Memory B cell (primary cell): ENCODE data around the gene SUDS3.
"Not testable (repeated sequence)": the region's sequence is repeated elsewhere in the genome, so short reads cannot be mapped to it uniquely, and the experiment has no call there.

Source experiments
- ATAC-seq: fragments of 150-1000 bp; cut with Tn5 transposase; 2 replicates; pipeline ENCODE4 v1.10.0; 2021; ENCODE audit warnings: low read depth, mild to moderate bottlenecking, moderate library complexity
- DNase-seq, 2 donors: peaks; one replicate each; pipeline ENCODE4 v3.0.0; 2022; ENCODE audit warnings: low spot score in 2 of 2
- H3K27ac Mint-ChIP-seq: one replicate; pipeline ENCODE4 v1.8.0; 2022; ENCODE audit warnings: mild to moderate bottlenecking, moderate library complexity, mixed read lengths
- H3K27me3 Mint-ChIP-seq: one replicate; pipeline ENCODE4 v1.8.0; 2022; ENCODE audit warnings: mixed read lengths
- H3K36me3 Mint-ChIP-seq: one replicate; pipeline ENCODE4 v1.8.0; 2022; ENCODE audit warnings: mild to moderate bottlenecking, mixed read lengths
- H3K4me1 Mint-ChIP-seq: one replicate; pipeline ENCODE4 v1.8.0; 2022; ENCODE audit warnings: mixed read lengths
- H3K4me3 Mint-ChIP-seq: one replicate; pipeline ENCODE4 v1.8.0; 2022; ENCODE audit warnings: mild to moderate bottlenecking, moderate library complexity, mixed read lengths
- H3K9me3 Mint-ChIP-seq: one replicate; pipeline ENCODE4 v1.8.0; 2022; ENCODE audit warnings: mixed read lengths

Gene SUDS3

DNA sequence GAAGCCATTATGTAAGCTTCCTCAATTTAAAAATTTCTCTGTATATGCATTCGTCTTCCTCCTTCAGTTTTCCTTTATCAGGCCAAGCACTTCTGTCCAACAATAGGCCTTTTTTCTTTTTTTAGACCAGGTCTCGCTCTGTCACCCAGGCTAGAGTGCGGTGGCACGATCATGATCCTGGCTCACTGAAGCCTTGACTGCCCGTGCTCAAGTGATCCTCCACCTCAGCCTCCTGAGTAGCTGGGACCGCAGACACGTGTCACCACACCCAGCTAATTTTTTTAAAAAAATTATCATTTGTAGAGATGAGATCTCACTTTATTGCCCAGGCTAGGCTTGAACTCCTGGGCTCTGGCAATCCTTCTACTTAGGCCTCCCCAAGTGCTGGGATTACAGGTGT is 29.5 kb upstream of the SUDS3 start:
- ATAC-seq = peak; percentile 95
- Mint-ChIP-seq H3K9me3 (no peaks in the 10 kb centered on the region), H3K27ac (peak overlapping the region; percentile 61), H3K27me3 (no peaks in the 10 kb centered on the region), H3K4me1 (peaks cover 24% of the 10 kb centered on the region), H3K36me3 (peaks cover 4% of the 10 kb centered on the region), H3K4me3 (peak overlapping the region; percentile 33)
- peak in 1 of 2 donors; percentile 10 for DNase-seq

DNA sequence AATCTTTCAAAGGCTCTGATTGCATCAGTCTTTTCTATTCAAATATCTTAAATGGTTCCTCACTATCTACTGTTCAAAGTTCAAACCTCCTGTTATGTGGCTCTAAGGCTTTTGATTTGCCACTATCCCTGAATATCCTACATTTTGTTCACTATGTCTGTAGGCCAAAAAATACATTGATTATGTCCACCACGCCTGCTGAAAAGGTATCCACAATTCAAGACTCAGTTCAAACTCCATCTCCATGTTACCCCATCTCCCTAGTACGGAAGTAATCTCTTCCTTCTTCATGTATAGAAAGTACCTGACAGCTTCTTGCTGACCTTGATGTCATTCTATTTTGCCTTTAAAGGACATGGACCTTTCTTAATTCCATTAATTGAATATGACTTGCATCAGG is 28.4 kb upstream of the SUDS3 start:
- H3K36me3 Mint-ChIP-seq = peaks cover 4% of the 10 kb centered on the region
- ATAC-seq = no peak
- H3K4me1 Mint-ChIP-seq = peaks cover 24% of the 10 kb centered on the region
- H3K27ac Mint-ChIP-seq = peak overlapping the region; percentile 61
- H3K27me3 Mint-ChIP-seq = no peaks in the 10 kb centered on the region
- no peak for DNase-seq
- no peaks in the 10 kb centered on the region for H3K9me3 Mint-ChIP-seq
- H3K4me3 Mint-ChIP-seq = peak overlapping the region; percentile 3

DNA sequence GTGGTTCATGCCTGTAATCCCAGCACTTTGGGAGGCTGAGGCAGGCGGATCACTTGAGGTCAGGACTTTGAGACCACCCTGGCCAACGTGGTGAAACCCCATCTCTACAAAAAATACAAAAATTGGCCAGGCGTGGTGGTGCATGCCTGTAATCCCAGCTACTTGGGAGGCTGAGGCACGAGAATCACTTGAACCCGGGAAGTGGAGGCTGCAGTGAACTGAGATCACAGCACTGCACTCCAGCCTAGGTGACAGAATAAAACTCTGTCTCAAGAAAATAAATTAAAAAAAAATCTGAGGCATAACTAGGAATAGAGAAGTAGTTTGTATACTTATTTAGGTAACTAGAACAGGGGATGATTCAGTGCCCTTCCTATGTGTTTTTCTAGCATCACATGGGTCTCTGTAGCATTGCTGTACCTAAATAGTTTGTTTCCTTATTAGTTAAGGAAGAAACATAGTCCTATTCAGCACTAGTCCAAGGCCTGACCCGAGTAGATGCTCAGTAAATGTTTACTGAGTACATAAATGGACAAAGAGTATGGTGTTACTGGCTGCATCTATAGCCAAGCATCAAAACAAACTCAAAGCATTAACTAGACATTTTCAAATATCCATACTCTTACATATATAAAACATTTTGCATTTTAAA is 25.3 kb upstream of the SUDS3 start:
- Mint-ChIP-seq H3K9me3 (no peaks in the 10 kb centered on the region), H3K27me3 (no peaks in the 10 kb centered on the region), H3K36me3 (peaks cover 18% of the 10 kb centered on the region), H3K27ac (no peak overlapping the region), H3K4me1 (peaks cover 28% of the 10 kb centered on the region), H3K4me3 (no peak overlapping the region)
- no peak for DNase-seq
- no peak for ATAC-seq

DNA sequence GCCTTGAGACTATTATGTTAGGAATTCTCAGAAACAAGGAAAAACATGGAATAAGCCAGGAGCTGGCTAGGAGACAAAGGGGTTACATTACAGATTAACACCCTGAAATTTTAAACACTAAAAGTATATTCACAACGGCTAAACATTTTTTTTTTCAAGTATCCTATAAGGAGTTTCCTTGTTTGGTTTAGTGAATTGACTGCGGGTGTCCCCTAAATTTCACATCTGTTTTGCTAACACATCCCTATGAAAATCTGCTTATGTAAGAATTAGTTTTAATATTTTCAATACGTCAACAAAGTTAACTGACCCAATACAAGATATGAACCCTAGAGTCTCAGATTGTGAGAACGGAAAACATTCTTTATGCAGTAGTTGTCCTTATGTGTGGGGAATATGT is 22.6 kb upstream of the SUDS3 start:
- Mint-ChIP-seq H3K27me3 (no peaks in the 10 kb centered on the region), H3K27ac (no peak overlapping the region), H3K4me1 (peaks cover 22% of the 10 kb centered on the region), H3K9me3 (no peaks in the 10 kb centered on the region), H3K4me3 (no peak overlapping the region), H3K36me3 (peaks cover 16% of the 10 kb centered on the region)
- no peak for DNase-seq
- ATAC-seq = no peak

DNA sequence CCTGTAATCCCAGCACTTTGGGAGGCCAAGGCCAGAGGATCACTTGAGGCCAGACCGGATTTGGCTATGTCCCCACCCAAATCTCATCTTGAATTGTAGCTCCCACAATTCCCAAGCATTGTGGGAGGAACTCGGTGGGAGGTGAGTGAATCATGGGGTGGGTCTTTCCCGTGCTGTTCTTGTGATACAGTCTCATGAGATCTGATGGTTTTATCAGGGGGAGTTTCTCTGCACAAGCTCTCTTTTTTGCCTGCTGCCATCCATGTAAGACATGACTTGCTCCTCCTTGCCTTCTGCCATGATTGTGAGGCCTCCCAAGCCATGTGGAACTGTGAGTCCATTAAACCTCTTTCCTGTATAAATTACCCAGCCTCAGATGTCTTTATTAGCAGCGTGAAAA is 21.9 kb upstream of the SUDS3 start:
- H3K27me3 Mint-ChIP-seq, H3K4me3 Mint-ChIP-seq, H3K27ac Mint-ChIP-seq, ATAC-seq, H3K9me3 Mint-ChIP-seq, DNase-seq: not testable (repeated sequence)
- Mint-ChIP-seq H3K4me1 (peaks cover 25% of the 10 kb centered on the region), H3K36me3 (peaks cover 13% of the 10 kb centered on the region)

DNA sequence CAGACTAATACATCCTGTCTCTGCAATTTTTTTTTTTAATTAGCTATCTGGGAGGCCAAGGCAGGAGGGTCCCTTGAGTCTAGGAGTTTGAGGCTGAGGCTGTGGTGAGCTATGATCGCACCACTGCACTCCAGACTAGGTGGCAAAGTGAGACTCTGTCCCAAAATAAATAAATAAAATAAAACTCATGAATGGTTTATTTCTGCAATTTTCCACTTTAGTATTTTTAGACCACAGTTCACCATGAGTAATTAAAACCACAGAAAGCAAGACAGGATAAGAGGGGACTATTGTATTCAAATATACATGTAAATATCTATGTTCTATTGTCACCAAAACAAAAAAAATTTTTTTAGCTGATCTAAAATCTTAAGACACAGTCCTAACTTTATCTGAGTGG is 21.5 kb upstream of the SUDS3 start:
- Mint-ChIP-seq H3K4me1 (peaks cover 29% of the 10 kb centered on the region), H3K9me3 (no peaks in the 10 kb centered on the region), H3K27ac (no peak overlapping the region), H3K4me3 (no peak overlapping the region), H3K36me3 (peaks cover 13% of the 10 kb centered on the region), H3K27me3 (no peaks in the 10 kb centered on the region)
- DNase-seq = no peak
- ATAC-seq = no peak

DNA sequence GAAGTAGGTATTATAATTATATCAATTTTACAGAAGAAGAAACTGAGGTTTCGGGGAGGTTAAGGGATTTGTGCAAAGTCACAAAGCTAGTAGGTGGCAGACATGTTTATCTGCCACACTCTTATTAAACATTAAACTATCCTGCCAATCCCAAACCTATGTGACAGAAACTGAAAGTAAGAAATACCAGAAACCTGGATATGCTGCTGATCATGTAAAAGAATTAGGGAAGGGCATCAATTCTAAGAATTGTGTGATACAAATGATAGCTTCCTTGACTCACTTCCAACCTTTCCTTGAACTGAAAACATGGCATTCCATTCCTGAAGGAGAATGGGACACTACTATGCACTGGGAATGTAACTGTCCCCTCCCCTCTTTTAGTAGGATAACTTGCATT is 20.5 kb upstream of the SUDS3 start:
- H3K4me1 Mint-ChIP-seq = peaks cover 29% of the 10 kb centered on the region
- H3K4me3 Mint-ChIP-seq = peak overlapping the region; percentile 29
- no peaks in the 10 kb centered on the region for H3K9me3 Mint-ChIP-seq
- H3K36me3 Mint-ChIP-seq = peaks cover 13% of the 10 kb centered on the region
- no peak for DNase-seq
- ATAC-seq = no peak
- H3K27ac Mint-ChIP-seq = peak overlapping the region; percentile 70
- H3K27me3 Mint-ChIP-seq = no peaks in the 10 kb centered on the region

DNA sequence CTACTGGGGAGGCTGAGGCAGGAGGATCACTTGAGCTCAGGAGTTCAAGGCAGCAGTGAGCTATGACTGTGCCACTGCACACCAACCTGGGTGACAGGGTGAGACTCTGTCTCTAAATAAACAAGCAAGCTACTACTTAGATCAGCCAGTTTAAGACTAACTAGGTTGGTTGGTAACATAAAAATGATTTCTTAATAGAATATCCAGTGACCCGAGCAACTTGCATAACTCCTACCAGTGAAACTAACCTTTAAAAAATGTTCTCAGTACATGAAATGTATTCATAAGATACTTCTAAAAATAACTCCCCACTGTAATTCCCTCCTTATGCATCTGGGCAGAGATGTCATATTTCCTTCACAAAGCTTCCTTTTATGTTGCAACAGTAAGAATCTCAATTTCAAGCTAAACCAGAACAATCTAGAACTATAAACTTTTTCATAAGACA is 19.5 kb upstream of the SUDS3 start:
- no peak for ATAC-seq
- DNase-seq = no peak
- Mint-ChIP-seq H3K4me1 (peaks cover 29% of the 10 kb centered on the region), H3K4me3 (peak overlapping the region; percentile 12), H3K27me3 (no peaks in the 10 kb centered on the region), H3K36me3 (peaks cover 13% of the 10 kb centered on the region), H3K9me3 (no peaks in the 10 kb centered on the region), H3K27ac (peak overlapping the region; percentile 94)

DNA sequence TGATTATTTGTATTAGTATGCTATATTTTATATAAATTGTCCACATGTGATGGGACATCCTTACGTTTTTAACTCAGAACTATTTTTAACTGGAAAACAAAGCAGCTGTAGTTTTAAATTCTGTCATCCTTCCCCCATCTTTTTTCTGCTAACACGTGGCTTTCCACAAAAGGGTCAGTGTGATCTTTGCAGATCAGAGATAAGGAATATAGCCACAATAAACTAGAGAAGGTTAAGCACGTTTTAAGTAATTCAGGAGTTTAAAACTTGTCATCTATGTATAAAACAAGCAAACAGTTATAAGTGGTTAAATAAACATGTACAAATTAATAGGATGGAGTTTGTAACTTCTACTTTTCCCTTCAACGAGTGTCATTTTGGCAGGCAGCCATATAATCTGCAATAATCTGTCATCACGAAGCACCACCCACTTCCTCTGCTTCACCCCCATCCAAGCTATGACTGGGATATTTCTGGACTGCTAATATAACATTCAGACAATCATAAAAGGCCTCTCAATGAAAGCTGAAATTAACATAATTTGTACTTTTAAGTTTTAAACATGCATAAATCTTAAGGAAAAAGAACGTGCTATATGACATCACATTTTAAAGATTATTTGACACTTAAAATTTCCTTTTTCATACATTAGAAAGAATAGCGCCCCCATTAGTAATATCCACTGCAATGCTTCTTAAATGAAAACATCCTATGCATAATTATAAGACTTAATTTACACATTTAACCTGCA is 18.9 kb upstream of the SUDS3 start:
- peak; percentile 37 to 57 for DNase-seq
- H3K27me3 Mint-ChIP-seq = no peaks in the 10 kb centered on the region
- H3K36me3 Mint-ChIP-seq = peaks cover 13% of the 10 kb centered on the region
- peak overlapping the region; percentile 94 for H3K27ac Mint-ChIP-seq
- H3K9me3 Mint-ChIP-seq = no peaks in the 10 kb centered on the region
- H3K4me3 Mint-ChIP-seq = peak overlapping the region; percentile 60
- H3K4me1 Mint-ChIP-seq = peaks cover 32% of the 10 kb centered on the region
- ATAC-seq = peak; percentile 81

DNA sequence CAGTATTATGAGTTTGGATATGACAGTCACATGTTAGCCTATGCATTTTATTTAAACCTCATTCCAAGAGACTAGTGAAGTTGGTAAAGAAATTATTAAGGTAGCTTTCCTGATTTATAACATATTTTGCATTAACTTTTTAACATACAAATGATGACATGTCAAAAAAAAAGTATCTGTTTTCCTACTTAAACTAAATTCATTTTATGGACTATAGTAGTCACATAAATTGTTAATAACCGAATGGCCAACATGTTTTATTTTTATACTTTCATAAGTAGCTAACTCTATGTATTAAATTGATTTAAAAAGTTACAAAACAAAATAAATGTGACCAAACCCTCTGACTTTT is 18.4 kb upstream of the SUDS3 start:
- Mint-ChIP-seq H3K9me3 (no peaks in the 10 kb centered on the region), H3K4me3 (peak overlapping the region; percentile 60), H3K27me3 (no peaks in the 10 kb centered on the region), H3K27ac (peak overlapping the region; percentile 94), H3K4me1 (peaks cover 32% of the 10 kb centered on the region), H3K36me3 (peaks cover 13% of the 10 kb centered on the region)
- DNase-seq = no peak
- no peak for ATAC-seq

DNA sequence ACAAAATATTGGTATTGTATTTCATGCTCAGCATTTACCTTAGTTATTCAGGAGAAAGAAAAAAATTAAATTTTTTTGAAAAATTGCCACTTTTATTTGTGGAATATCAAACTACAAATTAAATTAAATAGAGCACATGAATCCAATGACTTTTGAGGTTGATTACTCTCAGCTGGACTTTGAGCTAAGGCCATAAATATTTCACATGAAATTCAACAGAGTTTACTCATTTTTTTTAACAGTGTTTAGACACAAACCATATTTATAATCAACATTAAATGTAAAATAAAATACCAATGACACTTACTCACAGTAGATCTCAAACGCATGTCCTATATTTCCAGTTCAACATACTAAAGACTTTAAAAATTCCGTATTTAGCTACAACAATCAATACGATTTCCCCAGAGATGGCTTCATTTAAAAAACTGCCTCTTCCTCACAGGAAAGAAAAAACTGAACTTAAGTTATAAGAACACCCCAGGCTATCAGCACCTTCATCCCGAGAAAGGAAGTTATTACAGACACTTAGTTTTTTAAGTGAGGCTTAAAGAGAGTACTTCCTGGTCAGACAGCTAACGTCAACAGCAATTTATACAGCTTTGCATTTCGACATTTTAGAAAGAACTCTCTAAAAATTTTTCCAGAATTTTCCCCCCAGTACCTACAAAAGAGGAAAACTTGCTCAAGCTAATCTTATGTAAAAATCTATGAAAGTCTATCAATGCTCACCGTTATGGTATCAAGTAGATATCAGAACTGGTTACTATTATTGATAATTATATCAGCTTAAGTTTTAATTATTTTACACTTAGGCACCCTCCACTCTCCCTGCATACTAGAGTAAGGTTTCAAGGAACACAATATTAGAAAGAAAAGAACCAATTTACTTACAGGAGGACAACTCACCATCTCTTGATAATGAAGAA is 17.5 kb upstream of the SUDS3 start:
- Mint-ChIP-seq H3K27ac (peak overlapping the region; percentile 93), H3K4me3 (peak overlapping the region; percentile 96), H3K9me3 (no peaks in the 10 kb centered on the region), H3K27me3 (no peaks in the 10 kb centered on the region), H3K4me1 (peaks cover 30% of the 10 kb centered on the region), H3K36me3 (peaks cover 10% of the 10 kb centered on the region)
- no peak for DNase-seq
- ATAC-seq = peak; percentile 48

DNA sequence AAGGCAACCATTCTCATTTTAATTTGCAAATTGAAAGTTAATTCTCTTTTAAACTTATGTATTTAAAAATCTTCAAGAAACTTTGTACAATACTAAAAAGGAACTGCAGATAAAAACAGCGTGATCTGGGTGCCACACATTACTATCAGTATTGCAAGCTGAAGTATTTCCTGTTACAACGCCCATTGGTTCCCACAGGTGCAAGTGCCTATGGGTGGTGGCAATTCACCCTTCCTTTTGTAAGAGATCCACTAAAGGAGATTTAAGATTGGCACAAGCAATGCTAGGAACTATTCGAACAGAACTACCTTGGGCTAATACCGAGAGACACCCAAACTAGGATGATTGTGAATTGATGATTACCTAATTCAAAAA is 16.8 kb upstream of the SUDS3 start:
- Mint-ChIP-seq H3K27ac (peak overlapping the region; percentile 93), H3K4me1 (peaks cover 28% of the 10 kb centered on the region), H3K9me3 (no peaks in the 10 kb centered on the region), H3K4me3 (peak overlapping the region; percentile 96), H3K27me3 (no peaks in the 10 kb centered on the region), H3K36me3 (peaks cover 9% of the 10 kb centered on the region)
- ATAC-seq (peak; percentile 76), DNase-seq (no peak)

DNA sequence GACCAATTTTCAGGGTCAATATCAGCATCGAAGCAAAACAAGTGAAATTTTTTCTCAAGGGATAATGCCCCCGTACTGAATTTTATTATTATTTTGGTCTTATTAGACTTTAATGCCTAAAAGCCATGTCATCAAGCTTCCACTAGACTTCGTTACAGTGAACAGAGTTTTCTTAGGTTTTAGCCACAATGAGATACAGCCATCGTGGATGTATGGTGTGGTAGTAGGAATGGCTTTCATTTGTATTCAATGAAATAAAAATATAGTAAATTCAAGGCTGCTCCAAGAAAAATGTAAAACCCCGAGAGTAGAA is 15.3 kb upstream of the SUDS3 start:
- H3K4me1 Mint-ChIP-seq = peaks cover 22% of the 10 kb centered on the region
- peaks cover 5% of the 10 kb centered on the region for H3K36me3 Mint-ChIP-seq
- no peak overlapping the region for H3K27ac Mint-ChIP-seq
- DNase-seq = no peak
- no peak overlapping the region for H3K4me3 Mint-ChIP-seq
- H3K27me3 Mint-ChIP-seq = no peaks in the 10 kb centered on the region
- no peaks in the 10 kb centered on the region for H3K9me3 Mint-ChIP-seq
- no peak for ATAC-seq

DNA sequence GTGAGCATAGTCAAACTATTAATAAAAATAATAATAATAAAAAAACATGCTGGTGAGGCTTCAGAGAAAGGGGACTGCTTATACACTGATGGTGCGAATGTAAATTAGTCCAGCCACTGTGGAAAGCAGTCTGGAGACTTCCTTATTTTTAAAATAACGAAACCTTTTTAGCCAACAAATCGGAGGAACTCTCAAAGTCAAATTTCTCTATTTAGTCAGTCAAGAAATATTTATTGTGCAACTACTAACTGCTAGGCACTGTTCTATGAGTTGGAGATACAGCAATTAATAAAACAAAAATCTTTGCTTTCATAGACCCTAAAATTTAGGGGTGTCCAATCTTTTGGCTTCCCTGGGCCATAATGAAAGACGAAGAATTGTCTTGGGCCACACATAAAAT is 14.5 kb upstream of the SUDS3 start:
- ATAC-seq (no peak), DNase-seq (no peak)
- H3K27ac Mint-ChIP-seq = no peak overlapping the region
- no peaks in the 10 kb centered on the region for H3K27me3 Mint-ChIP-seq
- H3K36me3 Mint-ChIP-seq = peaks cover 5% of the 10 kb centered on the region
- H3K9me3 Mint-ChIP-seq = no peaks in the 10 kb centered on the region
- H3K4me3 Mint-ChIP-seq = no peak overlapping the region
- peaks cover 21% of the 10 kb centered on the region for H3K4me1 Mint-ChIP-seq
